Mammary epithelial cell (primary cell): ENCODE measurements around the gene GPM6B.

Source experiments
- EZH2 ChIP-seq: IDR thresholded peaks from 2 replicates; pipeline ENCODE4 v1.6.1; 2012; ENCODE audit warnings: low read length, inconsistent platforms, borderline replicate concordance
- TF ChIP-seq, protein P1 (sequence below), 2 donors: IDR thresholded peaks in 1 of 2; conservative IDR thresholded peaks in 1 of 2; 2 replicates each; pipeline ENCODE4 v1.5.1; 2011 to 2012; ENCODE audit warnings: inconsistent platforms in 2 of 2, low read length in 2 of 2, mild to moderate bottlenecking in 2 of 2, control low read depth in 1 of 2, low read depth in 1 of 2; ENCODE audit not compliant: insufficient read depth in 1 of 2; ENCODE audit errors: extremely low read depth in 1 of 2

GRCh38 chrX:13797512-13797911 lies 19.4 kb downstream of the GPM6B start:
- TF ChIP-seq, protein P1, sequence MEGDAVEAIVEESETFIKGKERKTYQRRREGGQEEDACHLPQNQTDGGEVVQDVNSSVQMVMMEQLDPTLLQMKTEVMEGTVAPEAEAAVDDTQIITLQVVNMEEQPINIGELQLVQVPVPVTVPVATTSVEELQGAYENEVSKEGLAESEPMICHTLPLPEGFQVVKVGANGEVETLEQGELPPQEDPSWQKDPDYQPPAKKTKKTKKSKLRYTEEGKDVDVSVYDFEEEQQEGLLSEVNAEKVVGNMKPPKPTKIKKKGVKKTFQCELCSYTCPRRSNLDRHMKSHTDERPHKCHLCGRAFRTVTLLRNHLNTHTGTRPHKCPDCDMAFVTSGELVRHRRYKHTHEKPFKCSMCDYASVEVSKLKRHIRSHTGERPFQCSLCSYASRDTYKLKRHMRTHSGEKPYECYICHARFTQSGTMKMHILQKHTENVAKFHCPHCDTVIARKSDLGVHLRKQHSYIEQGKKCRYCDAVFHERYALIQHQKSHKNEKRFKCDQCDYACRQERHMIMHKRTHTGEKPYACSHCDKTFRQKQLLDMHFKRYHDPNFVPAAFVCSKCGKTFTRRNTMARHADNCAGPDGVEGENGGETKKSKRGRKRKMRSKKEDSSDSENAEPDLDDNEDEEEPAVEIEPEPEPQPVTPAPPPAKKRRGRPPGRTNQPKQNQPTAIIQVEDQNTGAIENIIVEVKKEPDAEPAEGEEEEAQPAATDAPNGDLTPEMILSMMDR (conservative IDR thresholded peaks at IDR 0.05 in 1 of 2, IDR thresholded peaks at IDR 0.05 in 1 of 2; ENCODE audit: extremely low read depth in 1 of 2, insufficient read depth in 1 of 2, low read depth in 1 of 2, low read length in 2 of 2): no peak
- no peak for TF ChIP-seq EZH2
